AG08396 (cell line): ENCODE measurements around the gene PCDH15.
"Not testable (repeated sequence)": the region's sequence is repeated elsewhere in the genome, so short reads cannot be mapped to it uniquely, and the experiment has no call there.

Experiments used
- DNase-seq: peaks from one replicate; pipeline ENCODE4 v3.0.0; 2012; ENCODE audit warnings: low spot score, mixed read lengths

The PCDH15 gene

DNA sequence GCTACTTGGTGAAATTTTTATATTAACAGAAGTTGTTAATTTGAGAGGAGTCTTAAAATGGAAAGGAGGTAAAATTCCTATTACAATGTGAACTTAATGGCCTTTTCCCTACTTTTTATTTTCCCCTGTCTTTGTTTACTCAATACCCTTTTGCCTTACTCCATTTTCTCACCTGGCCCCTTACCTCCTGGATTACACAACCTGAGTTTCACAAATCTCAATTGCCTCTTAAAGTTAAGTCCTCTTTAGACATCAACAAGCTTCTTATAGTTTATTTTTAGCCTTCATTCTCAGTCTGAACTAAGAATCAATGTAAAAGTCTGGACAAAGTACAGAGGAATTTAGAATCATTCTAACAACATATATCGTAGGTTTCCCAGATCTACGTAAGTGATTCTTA lies 247.0 kb downstream of the PCDH15 start:
- DNase-seq, result no peak

DNA sequence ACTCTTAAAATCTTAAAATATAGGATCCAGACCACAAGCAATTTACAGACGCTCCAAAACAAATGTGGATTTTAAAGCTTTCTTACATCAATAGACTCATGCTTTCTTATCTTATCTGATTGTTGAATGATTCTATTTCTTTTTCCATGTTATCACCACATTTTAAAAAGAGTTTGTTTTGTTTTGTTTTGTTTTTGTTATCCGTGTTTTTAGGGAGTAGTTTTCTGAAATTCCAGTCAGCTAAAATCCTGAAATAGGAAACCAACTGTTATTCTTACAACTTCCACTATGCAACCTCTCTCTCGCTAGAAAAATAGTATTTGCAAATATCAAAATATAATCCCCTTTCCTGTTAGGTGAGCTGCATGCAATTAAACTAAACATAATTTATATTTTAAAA lies 251.0 kb downstream of the PCDH15 start:
- DNase-seq, result no peak

DNA sequence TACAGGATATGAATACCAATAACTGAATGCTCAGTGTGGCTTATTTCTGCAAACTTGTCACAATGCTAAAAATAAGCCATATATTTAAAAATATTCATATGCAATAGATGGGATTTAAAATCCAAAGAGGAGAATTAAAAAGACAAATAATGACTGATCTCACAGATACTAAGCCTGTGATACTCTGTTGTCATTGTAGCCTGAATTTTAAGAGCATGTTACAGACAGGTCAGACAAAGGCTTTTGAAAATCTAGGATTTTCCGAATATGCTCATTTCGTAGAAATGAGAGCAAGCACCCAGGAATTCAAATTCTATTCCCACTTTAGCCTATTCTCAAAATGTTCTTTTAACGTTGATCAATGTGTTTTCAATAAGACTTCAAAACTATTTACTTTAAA lies 269.7 kb downstream of the PCDH15 start:
- DNase-seq, result no peak

DNA sequence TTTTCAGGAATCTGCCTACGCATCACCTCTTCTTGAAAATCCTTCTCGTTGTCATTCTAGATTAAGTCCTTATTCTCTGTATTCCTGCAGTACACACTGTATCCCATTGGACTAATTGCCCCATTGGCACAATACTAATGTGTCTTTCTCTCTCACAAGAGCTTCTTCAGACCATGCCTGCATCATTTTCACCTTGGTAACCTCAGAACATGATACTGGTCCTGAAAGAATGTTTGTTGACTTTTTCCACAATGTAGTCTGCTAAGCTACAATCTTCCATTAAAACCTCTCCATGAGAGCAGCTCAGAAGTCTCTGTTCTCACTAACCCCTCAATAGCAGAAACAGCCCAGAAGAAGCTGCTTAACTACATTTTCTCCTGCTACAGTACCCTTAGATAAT lies 270.7 kb downstream of the PCDH15 start:
- no peak for DNase-seq

DNA sequence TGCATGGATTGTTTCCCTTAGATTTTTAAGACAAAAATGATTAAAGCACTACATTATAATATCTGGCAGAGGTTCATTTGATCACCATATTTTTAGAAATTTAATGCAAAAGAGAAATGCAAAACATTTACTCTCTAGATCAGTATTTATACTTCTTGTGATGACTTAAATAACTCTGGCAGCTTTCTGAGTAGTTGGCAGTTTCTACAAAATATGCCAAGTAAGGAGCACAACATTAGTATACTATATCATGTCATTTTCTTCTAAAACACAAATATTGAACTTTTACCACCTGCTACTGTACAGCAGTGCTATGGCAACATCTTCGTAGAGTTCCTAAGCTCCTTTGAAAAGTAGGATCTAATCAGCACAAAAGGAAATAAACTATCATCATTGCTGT lies 275.2 kb downstream of the PCDH15 start:
- DNase-seq, result no peak

DNA sequence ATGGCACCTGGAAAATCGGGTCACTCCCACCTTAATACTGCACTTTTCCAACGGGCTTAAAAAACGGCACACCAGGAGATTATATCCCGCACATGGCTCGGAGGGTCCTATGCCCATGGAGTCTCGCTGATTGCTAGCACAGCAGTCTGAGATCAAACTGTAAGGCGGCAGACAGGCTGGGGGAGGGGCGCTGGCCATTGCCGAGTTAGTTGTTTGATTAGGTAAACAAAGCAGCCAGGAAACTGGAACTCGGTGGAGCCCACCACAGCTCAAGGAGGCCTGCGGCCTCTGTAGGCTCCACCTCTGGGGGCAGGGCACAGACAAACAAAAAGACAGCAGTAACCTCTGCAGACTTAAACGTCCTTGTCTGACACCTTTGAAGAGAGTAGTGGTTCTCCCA lies 285.8 kb downstream of the PCDH15 start:
- DNase-seq, result not testable (repeated sequence)

DNA sequence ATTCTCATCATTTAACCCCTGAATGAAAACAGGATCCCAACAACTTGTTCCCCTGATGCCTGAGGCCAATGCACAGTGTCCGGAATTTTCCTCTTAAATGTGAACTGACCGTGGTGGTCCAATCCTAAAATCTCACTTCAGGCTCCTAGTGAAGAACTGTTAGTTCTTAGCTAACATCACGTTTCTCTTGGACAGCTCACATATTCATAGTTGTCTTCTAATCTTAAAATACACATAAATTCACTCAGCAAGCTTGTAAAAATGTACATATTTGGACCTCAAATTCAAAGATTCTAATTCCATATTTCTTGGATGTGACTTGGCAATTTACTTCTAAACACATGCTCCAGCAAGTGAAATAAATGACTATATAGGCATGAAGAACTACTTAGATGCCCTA lies 297.2 kb downstream of the PCDH15 start:
- DNase-seq, result no peak

DNA sequence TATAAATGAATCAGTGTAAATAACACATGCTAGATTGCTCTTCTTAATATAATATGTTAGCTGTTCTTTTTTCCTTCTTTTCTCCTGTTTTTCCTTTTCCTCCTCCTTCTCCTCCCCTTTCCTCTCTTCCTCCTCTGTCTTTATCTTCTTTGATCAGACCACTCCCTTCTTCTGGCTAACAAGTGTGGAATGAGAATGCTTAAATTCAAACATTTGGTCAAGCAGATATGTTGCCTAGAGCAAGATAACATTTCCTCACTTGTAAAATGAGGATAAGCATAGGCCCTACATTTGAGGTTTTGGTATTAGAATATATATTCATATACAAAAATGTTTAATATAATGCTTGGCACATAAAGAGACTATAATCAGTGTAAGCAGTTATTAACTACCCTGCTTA lies 299.1 kb downstream of the PCDH15 start:
- DNase-seq, result no peak

DNA sequence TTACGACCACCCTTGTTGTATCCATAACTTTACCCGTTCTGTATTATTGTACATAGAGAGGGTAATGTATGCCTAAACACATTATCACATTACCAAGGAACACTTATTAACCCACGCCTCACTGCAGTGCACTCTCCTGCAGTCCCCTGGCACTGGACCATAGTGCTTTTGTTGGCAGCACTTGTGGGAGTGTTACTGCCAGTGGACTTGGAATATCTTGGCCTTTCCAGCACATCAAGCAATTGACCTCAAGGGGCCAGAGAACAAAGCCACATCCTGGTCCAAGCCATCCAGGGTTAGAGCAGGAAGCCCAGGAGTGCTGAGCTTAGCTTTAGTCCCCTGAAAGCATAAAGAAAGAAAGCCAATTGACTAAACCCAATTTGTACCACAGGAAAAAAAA lies 304.2 kb downstream of the PCDH15 start:
- DNase-seq, result no peak

DNA sequence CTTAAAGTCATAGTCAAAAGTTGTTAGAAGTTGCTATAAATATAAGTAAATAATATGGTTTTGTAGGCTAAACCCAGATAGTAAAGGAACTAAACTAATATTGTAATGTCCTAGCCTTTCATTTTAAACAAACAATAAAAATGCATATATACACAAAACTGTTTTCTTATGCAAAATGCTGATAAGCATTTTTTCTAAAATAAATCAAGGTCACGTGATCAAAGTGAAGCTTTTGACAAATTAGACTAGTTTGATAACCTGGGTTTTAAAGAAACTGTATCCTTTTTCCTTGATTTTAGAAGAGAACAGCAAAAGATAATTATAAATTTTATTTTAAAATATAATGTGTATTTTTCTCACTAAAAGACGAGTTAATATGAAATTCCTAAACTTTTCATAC lies 313.3 kb downstream of the PCDH15 start:
- no peak for DNase-seq

DNA sequence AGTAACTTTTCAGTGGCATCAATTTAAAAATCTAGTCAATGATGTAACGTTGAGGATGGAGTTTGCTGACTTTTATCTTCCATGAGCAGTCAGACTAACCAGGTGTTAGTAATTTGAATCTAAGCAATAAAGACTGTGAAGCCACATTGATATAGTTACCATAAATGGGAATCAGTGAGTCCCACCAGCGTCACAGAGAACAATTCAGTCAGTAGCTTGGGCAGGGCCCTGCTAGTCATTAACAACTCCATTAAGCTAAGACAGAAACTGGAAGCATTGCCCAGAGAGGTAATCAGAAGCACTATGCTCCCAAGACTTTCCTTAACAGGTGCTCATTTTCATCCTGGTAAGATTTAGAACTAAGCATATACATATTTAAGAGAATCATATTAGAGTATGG lies 315.1 kb downstream of the PCDH15 start:
- DNase-seq, result no peak

DNA sequence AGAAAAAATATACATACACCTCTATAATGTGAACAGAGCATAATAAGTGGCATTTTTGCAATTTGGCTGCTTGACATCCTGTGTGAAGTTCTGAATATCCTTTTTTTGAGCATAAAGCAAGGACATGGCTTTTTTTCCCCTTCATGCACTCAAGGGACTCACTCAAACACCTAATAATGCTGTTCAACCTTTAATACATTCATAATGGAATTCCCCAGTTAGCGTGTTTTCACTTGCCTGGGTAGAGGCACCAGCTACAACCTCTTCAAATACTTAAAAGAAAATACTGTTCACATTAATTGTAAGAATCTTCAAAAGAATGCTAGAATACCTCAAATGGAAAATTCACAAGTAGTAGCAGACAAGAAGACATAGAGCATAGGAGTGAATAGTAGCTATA lies 316.8 kb downstream of the PCDH15 start:
- no peak for DNase-seq

DNA sequence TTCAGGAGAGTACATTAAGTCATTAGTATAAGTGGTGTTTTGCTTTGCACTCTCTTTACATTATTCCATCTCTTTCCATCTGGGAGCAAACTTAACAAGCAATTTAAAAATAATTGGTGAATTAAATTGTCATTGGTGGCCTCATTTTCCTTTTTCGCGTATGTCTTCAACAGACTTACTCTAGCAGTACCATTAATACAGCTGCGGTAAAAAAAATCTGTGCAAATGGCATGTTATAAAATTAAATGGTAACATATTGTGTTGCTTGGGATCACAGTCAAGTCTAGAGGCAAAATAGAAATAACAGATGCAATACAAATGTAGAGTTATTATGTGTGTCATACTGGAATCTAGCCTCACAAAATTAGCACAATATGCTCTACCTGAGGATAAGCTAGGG lies 322.4 kb downstream of the PCDH15 start:
- DNase-seq, result no peak

DNA sequence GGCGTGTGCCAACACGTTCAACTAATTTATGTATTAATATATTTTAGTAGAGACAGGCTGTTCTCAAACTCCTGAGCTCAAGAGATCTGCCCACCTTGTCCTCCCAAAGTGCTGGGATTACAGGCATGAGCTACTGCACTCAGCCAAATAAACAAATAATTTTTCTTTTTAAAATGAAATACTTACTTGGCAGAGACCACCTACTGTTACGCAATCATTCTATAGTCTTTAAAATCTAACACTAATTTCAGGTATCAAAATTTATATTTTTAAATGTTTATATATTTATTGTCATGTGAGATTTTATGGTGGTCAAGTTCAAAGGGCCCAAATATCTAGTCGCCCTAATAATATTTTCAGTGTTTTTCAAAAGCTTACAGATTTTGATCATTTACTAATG lies 323.3 kb downstream of the PCDH15 start:
- DNase-seq, result no peak

DNA sequence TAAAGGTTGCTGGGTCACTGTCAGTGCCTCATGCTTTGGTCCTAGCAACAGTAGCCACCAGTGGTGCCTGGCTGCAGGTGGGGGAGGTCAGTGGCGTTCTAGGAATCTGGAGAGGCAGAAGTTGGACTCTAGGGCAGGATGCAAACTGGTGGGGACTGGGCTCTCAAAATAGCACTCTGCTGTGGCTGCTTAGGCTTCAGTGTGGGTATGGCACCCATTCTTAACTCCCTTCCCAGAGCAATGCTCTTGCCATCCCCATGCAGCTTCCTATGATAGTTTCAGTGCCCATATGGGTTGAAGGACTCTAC lies 330.8 kb downstream of the PCDH15 start:
- no peak for DNase-seq

DNA sequence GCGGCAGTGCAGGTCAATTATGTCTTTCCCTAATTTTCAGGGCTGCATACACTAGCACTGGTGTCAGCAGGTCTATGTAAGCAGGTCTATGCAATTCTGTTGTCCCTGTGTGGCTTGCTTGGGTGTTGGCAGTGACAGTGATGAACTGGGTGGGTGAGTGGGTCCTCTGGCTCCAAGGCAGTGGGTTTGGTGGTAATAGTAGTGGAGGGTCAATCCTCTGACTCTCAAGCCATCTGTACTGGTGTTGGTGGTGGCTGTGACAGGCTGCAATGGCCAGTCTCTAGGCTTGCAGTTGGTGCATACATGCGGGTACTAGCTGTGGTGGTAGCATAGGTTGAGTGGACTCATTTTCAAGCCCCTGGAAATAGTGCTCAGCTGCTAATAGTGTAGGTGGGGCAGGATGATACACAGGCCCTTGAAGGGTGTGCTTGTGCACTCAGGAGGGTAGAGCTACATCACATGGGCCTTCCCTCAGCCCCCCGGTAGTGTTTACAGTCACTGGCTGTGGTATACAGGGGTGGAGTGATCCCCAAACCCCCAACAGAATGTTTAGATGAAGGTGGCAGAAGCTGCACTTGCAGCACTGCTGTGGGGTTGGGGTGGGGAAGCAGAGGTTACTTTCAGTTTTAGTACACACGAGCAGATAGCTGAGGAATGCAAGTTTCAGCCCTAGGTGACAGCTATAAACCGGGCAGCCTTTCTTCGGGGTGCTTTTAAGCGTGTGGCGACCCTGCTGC lies 331.3 kb downstream of the PCDH15 start:
- DNase-seq, result no peak

DNA sequence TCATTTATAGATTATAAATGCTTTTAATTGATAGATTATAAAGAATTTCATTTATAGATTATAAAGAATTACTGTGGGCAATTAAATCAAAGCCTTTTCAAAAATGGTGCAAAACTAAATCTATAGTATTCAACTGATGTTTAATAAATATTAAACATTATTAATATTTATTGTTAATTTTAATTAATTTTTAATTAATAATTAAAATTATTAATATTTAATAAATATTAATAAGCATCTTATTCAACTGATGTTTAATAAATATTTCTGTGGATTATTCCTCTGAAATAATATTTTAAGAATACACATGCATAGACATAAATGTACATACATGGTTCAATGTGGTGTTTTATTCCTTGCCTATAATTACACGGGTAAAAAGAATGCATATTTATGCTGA lies 346.8 kb downstream of the PCDH15 start:
- DNase-seq, result no peak

DNA sequence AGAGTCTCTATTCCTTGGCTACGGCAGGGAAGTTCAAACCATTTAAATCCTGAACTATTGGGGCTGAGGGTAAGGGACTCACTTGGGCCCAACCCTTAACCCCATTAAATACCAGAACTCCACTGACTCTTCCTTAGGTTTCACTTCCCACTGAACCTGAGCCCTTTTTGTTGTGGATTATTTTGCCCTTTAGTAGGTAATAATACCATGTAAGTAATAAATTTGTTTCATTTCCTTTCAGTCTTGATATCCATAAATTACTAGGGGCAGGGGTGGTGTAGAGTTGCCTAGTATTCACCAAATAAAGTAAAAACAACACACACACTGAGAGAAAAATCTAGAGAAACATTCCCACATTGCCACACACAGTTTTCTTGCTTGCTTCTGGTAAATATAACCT lies 352.0 kb downstream of the PCDH15 start:
- DNase-seq, result no peak

DNA sequence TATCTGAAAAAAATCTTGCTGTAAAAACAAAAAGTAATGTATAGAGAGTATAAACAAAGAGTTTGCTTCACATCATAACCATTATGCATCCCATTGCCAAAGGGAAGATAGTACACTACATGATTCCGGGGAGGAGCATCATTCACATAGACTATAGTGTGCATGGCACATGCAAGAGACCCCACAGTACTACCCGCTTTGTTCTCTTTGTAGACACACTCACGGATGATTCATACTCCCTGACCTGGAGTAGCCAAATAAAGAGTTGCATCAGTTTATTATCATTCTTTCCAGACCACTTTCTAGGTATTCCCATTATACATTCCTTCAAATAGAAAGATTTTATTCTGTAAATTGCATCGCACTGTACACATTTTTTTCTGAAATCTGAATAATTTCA lies 356.9 kb downstream of the PCDH15 start:
- no peak for DNase-seq

DNA sequence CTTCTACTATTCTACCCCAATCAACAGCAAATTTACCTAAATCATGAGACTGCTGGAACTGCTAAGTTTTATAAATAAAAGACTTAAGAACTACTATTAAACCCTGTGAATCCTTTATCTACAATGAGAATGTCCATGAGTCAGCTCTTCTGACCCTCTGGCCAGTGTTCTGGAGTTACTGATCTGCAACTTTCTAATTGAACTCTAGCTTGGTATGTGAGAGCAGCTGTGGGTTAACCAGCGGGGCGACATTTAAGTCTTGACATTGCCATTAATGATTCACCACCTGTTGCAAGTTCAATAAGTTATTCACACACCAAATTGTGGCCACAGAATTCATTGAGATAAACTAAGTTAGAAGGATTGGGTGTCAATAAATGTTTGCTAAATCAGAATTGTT lies 359.8 kb downstream of the PCDH15 start:
- DNase-seq, result no peak

DNA sequence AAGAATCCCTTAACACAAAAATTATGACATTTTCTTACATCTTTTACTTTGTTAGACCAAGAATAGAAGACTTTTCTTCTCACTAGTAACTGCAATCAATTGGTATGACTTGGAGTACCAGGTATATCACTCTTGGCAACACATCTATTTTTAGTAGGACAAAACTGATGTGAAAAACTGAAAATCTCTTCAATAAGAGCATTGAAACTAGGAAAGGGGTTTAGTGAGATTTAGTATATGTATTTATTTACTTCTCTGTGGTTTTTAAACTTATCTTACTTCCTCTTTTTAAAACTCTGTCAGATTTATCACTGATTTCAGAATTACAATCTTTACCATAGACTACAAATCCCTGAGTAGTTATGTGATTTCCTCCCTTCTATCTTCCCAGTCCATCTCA lies 366.2 kb downstream of the PCDH15 start:
- no peak for DNase-seq

DNA sequence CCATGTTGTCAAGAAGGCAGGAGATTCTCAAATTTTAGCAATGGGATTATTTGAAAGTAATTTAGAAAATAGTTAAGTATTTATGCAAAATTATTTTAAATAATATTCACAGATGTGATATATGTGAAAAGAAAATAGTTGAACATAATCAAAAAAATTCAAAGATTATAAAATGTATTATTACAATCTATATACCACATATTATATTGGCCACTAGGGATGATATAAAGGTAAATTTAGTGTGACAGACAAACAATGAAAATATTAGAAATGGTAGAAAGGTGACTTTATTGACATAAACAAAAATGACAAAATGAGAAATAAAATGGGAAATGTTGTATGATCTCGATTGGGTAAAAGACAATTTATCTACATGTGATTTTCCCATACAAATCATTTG lies 385.5 kb downstream of the PCDH15 start:
- DNase-seq, result no peak

DNA sequence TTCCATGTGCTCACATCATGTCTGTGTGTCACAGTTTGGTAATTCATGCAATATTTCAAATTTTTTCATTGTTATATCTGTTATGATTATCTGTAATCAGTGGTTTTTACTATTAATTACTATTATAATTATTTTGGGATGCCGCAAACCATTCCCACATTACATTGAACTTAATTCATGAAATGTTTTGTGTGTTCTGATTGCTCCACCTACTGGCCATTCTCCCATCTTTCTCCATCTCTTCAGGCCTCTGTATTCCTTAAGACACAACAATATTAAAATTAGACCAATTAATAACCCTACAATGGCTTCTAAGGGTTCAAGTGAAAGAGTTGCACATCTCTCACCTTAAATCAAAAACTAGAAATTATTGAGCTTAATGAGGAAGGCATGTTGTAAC lies 398.5 kb downstream of the PCDH15 start:
- no peak for DNase-seq

DNA sequence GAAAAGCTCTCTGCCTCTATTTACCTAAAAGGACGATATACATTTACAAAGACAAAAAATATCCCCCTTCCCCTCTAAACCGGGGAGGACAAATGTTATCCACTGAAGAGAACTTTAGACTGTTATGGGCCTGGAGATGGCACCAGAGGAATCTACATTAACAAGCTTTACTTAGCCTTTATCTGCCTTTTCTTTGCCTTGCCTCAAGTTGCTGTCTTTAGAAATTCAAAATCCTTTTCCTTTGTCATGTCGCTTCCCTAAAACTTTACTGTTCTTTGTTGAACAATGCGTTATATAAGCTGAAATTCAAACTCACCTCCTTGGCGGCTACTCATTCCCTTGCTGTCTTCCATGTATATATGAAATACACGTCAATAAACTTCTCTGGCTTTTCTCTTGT lies 405.0 kb downstream of the PCDH15 start:
- DNase-seq, result no peak

DNA sequence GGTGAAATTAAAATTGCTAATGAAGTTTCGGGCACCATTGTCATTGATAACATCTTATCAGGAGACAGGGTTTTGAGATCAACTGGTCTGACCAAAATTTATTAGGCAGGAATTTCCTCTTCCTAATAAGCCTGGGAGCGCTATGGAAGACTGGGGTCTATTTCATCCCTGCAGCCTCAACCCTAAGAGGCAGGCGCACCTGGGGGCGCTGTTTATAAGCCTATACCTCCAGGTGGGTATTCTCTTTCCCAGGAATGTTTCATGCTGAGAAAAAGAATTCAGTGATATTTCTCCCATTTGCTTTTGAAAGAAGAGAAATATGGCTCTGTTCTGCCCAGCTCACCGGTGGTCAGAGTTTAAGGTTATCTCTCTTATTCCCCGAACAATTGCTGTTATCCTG lies 406.4 kb downstream of the PCDH15 start:
- not testable (repeated sequence) for DNase-seq
